Stomach (tissue), 4 donors: Measurements from ENCODE around the gene KCNF1.

Experiments
- EP300 ChIP-seq: sonication (generic); formaldehyde crosslinking; IDR thresholded peaks from one replicate; pipeline ENCODE4 v1.6.1; 2017; ENCODE audit warnings: antibody characterized with exemption
- POLR2A ChIP-seq, 4 donors: fragments of 450-650 bp; IDR thresholded peaks; one replicate each; pipeline ENCODE4 v1.6.1; 2016; ENCODE audit warnings: antibody characterized with exemption in 4 of 4, control low read depth in 2 of 4, mild to moderate bottlenecking in 1 of 4, moderate library complexity in 1 of 4
- POLR2AphosphoS5 ChIP-seq, 3 donors: sonication (generic); formaldehyde crosslinking; IDR thresholded peaks; one replicate each; pipeline ENCODE4 v1.6.1; 2016; ENCODE audit warnings: antibody characterized with exemption in 3 of 3
- TF ChIP-seq, protein P1 (sequence below), 7 experiments: fragments of 450-650 bp in 4 of 7; fragments of 200-600 bp in 3 of 7; sonication (generic) in 3 of 7; IDR thresholded peaks; one replicate each; pipeline ENCODE4 v1.5.1; 2016 to 2019; ENCODE audit warnings: antibody characterized with exemption in 7 of 7, control low read depth in 2 of 7, mild to moderate bottlenecking in 1 of 7

DNA sequence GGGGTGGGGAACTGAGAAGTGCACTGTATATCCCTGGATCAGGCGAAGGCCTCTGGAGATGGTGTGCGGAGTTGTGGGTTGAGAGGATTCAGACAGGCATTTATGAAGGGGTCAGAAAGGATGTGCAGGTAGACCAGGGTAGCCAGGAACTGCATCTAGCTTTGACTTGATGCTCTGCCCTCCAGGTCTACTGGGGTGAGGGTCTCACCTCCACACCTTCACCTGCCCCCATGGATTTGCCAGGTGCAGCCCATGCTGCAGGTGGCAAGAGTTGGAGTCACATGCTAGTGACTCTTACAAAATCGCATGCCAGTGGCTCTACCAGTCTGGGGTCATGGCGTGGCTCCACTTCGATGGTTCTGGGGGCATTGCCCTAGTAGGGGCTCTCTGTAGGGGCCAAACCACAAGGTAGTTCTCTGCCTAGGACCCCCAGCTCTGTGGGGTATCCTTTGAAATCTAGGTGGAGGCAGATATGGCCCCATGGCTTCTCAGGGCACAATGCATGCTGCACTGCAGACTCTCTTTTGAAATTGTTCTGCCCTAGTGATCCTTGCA lies 18.9 kb upstream of the KCNF1 start:
- TF ChIP-seq POLR2A (IDR thresholded peaks at IDR 0.05) = no peak
- TF ChIP-seq, protein P1, sequence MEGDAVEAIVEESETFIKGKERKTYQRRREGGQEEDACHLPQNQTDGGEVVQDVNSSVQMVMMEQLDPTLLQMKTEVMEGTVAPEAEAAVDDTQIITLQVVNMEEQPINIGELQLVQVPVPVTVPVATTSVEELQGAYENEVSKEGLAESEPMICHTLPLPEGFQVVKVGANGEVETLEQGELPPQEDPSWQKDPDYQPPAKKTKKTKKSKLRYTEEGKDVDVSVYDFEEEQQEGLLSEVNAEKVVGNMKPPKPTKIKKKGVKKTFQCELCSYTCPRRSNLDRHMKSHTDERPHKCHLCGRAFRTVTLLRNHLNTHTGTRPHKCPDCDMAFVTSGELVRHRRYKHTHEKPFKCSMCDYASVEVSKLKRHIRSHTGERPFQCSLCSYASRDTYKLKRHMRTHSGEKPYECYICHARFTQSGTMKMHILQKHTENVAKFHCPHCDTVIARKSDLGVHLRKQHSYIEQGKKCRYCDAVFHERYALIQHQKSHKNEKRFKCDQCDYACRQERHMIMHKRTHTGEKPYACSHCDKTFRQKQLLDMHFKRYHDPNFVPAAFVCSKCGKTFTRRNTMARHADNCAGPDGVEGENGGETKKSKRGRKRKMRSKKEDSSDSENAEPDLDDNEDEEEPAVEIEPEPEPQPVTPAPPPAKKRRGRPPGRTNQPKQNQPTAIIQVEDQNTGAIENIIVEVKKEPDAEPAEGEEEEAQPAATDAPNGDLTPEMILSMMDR (IDR thresholded peaks at IDR 0.05) = no peak
- no peak for TF ChIP-seq EP300
- TF ChIP-seq POLR2AphosphoS5 (IDR thresholded peaks at IDR 0.05) = no peak
